ENCODE results near the gene KLRF1. TPM values are rescaled to one million over a fixed set of nuclear protein-coding genes. Genes with fewer than 3 reads are reported as not detected.

The KLRF1 gene
- total RNA-seq, 4 donors from 2014 or later: not detected

GRCh38 chr12:9881988-9882387, 54.7 kb downstream of the KLRF1 start:
- TF ChIP-seq EP300 (IDR thresholded peaks at IDR 0.05) (no peak), CTCF (IDR thresholded peaks at IDR 0.05) (no peak), POLR2AphosphoS5 (IDR thresholded peaks at IDR 0.05) (no peak), POLR2A (IDR thresholded peaks at IDR 0.05) (no peak)
- 77 to 80% methylated on average over 5 of the region's 5 CpGs for WGBS, 2 donors (ENCODE audit: low coverage in 1 of 2)
- no peak for ATAC-seq

GRCh38 chr12:9883175-9883574, 55.9 kb downstream of the KLRF1 start:
- no peak for TF ChIP-seq CTCF (IDR thresholded peaks at IDR 0.05)
- TF ChIP-seq POLR2AphosphoS5 (IDR thresholded peaks at IDR 0.05): no peak
- TF ChIP-seq POLR2A (IDR thresholded peaks at IDR 0.05): no peak
- TF ChIP-seq EP300 (IDR thresholded peaks at IDR 0.05): no peak
- Histone ChIP-seq H3K36me3 (no peaks in the 10 kb centered on the region), H3K27me3 (no peaks in the 10 kb centered on the region), H3K9me3 (no peaks in the 10 kb centered on the region), H3K4me3 (no peak overlapping the region), H3K4me1 (no peaks in the 10 kb centered on the region), H3K27ac (no peak overlapping the region)
- no peak for ATAC-seq

More at GRCh38 chr12:9881988-9882387, 54.7 kb downstream of the KLRF1 start:
- no peak overlapping the region for H3K27ac ChIP-seq
- H3K9me3 ChIP-seq: no peaks in the 10 kb centered on the region
- H3K4me3 ChIP-seq: no peak overlapping the region
- H3K36me3 ChIP-seq: no peaks in the 10 kb centered on the region
- H3K4me1 ChIP-seq: no peaks in the 10 kb centered on the region
- H3K27me3 ChIP-seq: no peaks in the 10 kb centered on the region

GRCh38 chr12:9888665-9889273, 61.5 kb downstream of the KLRF1 start:
- H3K27ac ChIP-seq: no peak overlapping the region
- TF ChIP-seq POLR2AphosphoS5 (IDR thresholded peaks at IDR 0.05) (no peak), POLR2A (IDR thresholded peaks at IDR 0.05) (no peak), EP300 (IDR thresholded peaks at IDR 0.05) (no peak), CTCF (IDR thresholded peaks at IDR 0.05) (no peak)
- no peak overlapping the region for H3K4me3 ChIP-seq
- 51 to 57% methylated on average over 3 to 4 of the region's 4 CpGs for WGBS, 2 donors (ENCODE audit: low coverage in 1 of 2)
- H3K27me3 ChIP-seq: no peaks in the 10 kb centered on the region
- no peaks in the 10 kb centered on the region for H3K36me3 ChIP-seq
- no peaks in the 10 kb centered on the region for H3K4me1 ChIP-seq
- ATAC-seq: no peak
- no peaks in the 10 kb centered on the region for H3K9me3 ChIP-seq

Other genes starting within 250 kb of the KLRF1 start
- gene KLRB1, start 219.6 kb upstream of the KLRF1 start, total RNA-seq: 1 to 10 TPM in 1 of 4 donors, under 1 TPM in 1, not detected in 2; 0.20 to 1.8 TPM
- 10 to 100 TPM in 2 of 4 donors, 1 to 10 TPM in 2; 2.3 to 12.9 (median 7.4) TPM for gene CLEC2D, start 157.8 kb upstream of the KLRF1 start, total RNA-seq
- not detected for gene CLECL1, start 94.4 kb upstream of the KLRF1 start, total RNA-seq
- 1 to 10 TPM in 2 of 4 donors, under 1 TPM in 2; 0.47 to 2.6 (median 1.1) TPM for gene CD69, start 66.6 kb upstream of the KLRF1 start, total RNA-seq
- 10 to 100 TPM in 2 of 4 donors, 1 to 10 TPM in 2; 3.4 to 16.7 (median 8.9) TPM for gene CLEC2B, start 41.9 kb downstream of the KLRF1 start, total RNA-seq
- gene KLRF2, start 54.0 kb downstream of the KLRF1 start, total RNA-seq: not detected
- gene CLEC2A, start 104.9 kb downstream of the KLRF1 start, total RNA-seq: not detected
- gene CLEC12A, start 143.9 kb downstream of the KLRF1 start, total RNA-seq: 1 to 10 TPM in 1 of 4 donors, under 1 TPM in 1, not detected in 2; 0.66 to 1.1 TPM
- gene CLEC1B, start 171.6 kb downstream of the KLRF1 start, total RNA-seq: not detected
- gene CLEC12B, start 183.1 kb downstream of the KLRF1 start, total RNA-seq: not detected
- gene CLEC9A, start 203.2 kb downstream of the KLRF1 start, total RNA-seq: not detected

Data from gastroesophageal sphincter (tissue), 4 donors.